GM21529 (cell line): ENCODE data around the gene PROSER2.
"Not testable (repeated sequence)": the region's sequence is repeated elsewhere in the genome, so short reads cannot be mapped to it uniquely, and the experiment has no call there.

Source experiments
- ATAC-seq: cut with Tn5 transposase; IDR thresholded peaks from one replicate; pipeline ENCODE4 v1.9.1; 2021; ENCODE audit not compliant: unreplicated experiment

PROSER2 gene

GRCh38 chr10:11835061-11835460 is 11.9 kb downstream of the PROSER2 start:
- no peak for ATAC-seq

GRCh38 chr10:11835704-11836103 is 12.5 kb downstream of the PROSER2 start:
- ATAC-seq, result no peak

GRCh38 chr10:11837372-11838161 is 14.4 kb downstream of the PROSER2 start:
- no peak for ATAC-seq

GRCh38 chr10:11838298-11838852 is 15.2 kb downstream of the PROSER2 start:
- ATAC-seq, result no peak

DNA sequence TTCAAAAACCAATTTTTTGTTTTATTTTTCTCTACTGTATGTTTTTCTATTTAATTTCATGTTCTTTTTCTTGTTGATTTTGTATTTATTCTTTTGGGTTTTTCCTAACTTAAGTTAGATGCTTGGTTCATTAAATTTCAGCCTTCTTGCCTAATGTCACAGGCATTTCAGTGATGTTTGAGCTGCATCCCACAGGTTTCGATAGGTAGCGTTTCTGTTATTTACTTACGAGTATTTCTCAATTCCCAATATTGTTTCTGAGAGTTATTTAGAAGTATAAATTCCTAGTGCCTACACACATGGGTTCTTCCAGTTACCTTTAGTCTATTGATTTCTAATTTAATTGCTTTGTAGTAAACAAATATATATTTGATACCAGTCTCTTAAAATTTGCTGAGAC is 18.2 kb downstream of the PROSER2 start:
- ATAC-seq, result no peak

DNA sequence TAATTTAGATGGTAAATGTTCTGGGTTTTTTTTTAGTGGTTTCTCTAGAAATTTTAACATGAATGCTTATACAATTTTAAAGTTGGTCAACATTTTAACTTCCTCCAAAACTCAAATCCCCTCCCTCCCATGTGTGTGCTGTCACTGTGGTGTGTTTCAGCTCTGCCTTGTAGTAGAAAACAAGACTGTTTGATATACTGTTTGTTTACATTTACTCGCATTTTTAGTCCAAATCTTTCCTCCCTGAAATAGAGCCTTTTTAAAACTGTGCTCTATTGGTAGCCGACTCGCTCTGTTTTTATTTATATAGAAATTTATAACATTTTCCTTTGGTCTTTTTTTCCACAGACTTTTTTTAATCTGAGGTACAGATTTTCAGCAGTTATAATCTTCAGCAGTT is 19.3 kb downstream of the PROSER2 start:
- ATAC-seq, result no peak

DNA sequence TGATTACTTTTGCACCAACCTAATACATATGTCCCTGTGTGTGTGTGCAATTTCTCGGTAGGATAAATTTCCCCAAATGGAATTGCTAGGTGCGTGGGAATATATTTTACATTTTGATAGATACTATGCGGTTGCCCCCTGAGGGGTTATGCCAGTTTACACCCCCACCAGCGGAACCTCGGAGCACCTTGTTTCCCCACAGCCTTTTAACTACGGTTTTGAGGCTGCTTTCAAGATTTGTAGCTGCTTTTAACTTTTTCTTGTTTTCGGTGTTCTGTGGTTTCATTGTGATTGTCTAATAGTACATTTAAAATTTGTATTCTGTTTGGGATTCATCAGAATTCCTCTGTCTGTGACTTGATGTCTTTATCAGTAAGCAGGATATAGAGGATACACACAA is 22.0 kb downstream of the PROSER2 start:
- ATAC-seq, result no peak

GRCh38 chr10:11846542-11846941 is 23.4 kb downstream of the PROSER2 start:
- no peak for ATAC-seq

DNA sequence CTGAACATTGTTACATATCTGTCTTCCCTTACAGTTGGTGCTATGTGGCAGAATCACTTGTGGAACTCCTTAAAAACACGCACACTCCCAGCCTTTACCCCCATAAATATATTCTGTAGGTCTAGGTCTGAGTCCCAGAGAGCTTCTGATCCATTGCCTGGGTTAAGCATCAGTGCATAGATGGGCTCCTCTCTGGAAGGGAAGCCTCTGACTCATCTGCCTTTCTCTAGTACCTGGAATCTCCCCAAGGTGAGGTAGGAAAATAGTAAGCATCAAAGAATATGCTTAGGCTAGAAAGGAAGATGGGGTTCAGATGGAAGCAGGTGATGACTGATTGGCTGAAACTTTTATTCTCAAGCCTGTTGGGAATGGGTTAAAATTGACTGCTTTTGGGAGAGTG is 26.1 kb downstream of the PROSER2 start:
- no peak for ATAC-seq

- no peak for ATAC-seq
These were observed 26.8 kb downstream of the PROSER2 start for GRCh38 chr10:11849911-11850310.

DNA sequence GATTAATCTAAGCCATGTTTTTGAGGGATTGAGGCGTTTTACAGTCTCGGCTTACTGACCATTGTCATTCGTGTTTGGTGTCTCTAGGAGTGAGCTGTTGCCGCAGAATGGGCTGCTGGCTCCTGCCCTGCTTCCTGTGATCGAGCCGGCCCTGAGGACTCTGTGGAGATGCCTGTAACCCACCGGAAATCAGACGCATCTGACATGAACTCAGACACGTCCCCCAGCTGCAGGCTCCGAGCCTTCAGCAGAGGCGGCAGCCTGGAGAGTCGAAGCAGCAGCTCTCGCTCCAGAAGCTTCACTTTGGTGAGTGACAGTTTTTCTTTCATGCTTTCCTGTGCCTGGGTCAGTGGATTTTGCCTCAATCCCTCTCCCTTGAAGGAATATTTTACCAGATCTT is 28.8 kb downstream of the PROSER2 start:
- ATAC-seq, result no peak

DNA sequence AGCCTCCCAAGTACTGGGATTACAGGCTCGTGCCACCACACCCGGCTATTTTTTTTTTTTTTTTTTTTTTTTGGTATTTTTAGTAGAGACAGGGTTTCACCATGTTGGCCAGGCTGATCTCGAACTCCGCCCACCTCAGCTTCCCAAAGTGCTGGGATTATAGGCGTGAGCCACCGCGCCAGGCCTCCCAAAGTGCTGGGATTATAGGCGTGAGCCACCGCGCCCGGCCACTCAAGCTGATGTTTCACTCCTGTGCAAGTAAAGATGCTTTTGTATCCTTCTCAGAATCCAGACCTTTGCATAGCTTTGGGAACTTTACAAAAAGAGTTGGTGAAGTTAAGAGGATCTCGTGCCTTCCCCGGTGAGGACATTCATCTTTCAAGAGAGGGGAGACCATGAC is 29.5 kb downstream of the PROSER2 start:
- not testable (repeated sequence) for ATAC-seq

DNA sequence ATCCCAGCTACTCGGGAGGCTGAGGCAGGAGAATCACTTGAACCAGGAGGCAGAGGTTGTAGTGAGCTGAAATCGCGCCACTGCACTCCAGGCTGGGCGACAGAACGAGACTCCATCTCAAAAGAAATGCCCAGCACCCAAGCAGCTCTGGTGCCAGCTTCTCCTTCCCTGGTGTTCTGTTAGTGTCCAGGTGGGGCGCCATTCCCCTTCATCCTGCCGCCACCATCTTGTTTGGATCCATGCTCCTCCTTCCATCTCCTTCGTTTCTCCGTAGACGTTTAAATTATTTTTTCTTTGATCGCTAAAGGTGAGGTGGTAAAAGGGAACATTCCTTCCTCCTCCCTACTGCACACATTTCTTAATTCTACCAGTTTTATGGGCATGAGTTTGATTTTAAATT is 30.3 kb downstream of the PROSER2 start:
- no peak for ATAC-seq

- no peak for ATAC-seq
These were observed 31.1 kb downstream of the PROSER2 start for GRCh38 chr10:11854301-11854700.

- ATAC-seq, result no peak
These were observed 32.9 kb downstream of the PROSER2 start for GRCh38 chr10:11856089-11856488.

DNA sequence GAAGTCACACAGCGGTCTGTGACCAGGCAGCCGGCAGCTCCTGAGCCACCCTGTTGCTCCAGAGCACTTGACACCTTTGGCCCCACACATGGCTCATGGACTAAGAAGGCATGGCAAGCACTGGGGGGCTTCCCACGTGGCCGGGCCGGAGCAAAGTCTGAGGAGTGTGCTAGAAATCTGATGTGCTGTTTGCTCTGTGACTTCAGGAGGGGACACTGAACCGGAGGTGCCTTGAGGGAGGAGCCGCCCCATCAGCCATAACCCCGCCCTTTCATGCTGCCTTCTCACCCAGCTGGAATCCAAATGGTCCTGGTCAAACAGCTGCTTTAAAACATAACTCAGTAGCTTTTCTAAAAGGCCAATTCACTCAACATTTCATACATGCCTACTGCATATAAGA is 33.5 kb downstream of the PROSER2 start:
- ATAC-seq, result no peak

GRCh38 chr10:11858093-11858492 is 34.9 kb downstream of the PROSER2 start:
- ATAC-seq, result no peak

DNA sequence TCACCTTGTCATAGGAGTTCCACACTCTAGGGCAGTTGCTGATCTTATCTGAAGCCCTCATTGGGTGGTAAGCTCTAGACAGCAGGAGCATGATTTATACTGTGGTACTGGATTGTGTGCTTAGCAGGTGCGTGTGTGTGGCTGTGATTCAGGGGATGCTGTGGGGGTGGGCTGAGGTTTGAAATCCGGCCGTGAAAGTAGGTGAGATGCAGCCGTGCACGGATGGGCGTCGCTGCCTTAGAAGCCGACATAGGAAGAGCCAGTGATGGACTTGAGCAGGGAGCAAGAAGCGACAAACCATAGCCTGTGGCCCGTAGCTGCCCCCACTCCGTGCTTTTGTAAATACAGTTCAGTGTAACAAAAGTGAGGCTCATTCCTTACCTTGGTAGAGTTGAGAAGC is 38.2 kb downstream of the PROSER2 start:
- no peak for ATAC-seq

- ATAC-seq, result no peak
These were observed 38.8 kb downstream of the PROSER2 start for GRCh38 chr10:11861811-11862428.

GRCh38 chr10:11863353-11864109 is 40.4 kb downstream of the PROSER2 start:
- peak; percentile 98 for ATAC-seq

DNA sequence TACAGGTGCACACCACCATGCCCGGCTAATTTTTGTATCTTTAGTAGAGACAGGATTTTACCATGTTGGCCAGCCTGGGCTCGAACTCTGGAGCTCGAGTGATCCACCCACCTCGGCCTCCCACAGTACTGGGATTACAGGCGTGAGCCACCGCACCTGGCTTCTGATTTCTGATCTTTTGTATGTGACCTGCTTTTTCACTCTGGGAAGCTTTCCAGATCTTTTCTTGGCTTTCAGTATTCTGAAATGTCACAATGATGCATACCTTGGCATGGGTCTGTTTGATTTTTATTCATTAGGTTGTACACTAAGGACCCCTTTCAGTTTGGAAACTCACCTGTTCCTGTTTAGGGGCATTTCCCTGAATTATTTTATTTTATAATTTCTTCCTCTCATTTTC is 41.6 kb downstream of the PROSER2 start:
- ATAC-seq, result no peak

DNA sequence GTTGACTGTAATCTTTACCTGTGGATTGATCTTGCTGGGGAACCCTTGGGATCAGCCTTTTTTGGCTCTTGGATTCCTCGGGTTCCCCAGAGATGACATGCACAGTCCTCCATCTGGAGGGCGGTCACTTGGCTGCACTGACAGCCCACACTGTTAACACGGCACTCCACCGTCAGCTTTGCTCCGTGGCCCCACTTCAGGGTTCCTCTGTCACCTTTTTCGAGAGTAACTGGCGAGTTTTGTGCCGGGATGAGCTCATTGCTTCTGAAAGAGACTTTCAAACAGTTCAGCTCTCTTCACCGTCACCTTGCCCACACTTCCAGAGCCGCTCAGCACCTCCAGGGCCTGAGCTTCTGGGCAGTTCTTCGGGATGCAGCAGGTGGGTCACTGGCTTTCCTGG is 42.4 kb downstream of the PROSER2 start:
- ATAC-seq, result no peak
